OCI-LY1 (cell line): ENCODE measurements around the gene ZNF354C.

ENCODE experiments used
- H2AFZ ChIP-seq: fragments of 200-600 bp; sonication (generic), shearing (Covaris generic); 2 replicates; pipeline ENCODE4 v1.6.0; 2014; ENCODE audit warnings: antibody characterized with exemption, mild to moderate bottlenecking, low read length
- H3F3A ChIP-seq: fragments of 200-600 bp; sonication (generic), shearing (Covaris generic); 2 replicates; pipeline ENCODE4 v1.6.0; 2014; ENCODE audit warnings: mild to moderate bottlenecking, antibody characterized with exemption, low read length, moderate library complexity; ENCODE audit not compliant: insufficient read depth
- H3K27ac ChIP-seq: fragments of 200-600 bp; sonication (generic); 2 replicates; pipeline ENCODE4 v1.5.1; 2014; ENCODE audit warnings: low read length, mixed run types, mild to moderate bottlenecking, low read depth; ENCODE audit not compliant: poor library complexity, severe bottlenecking
- H3K27me3 ChIP-seq: fragments of 200-600 bp; sonication (generic); 2 replicates; pipeline ENCODE4 v1.6.0; 2014; ENCODE audit warnings: antibody characterized with exemption, mild to moderate bottlenecking, low read length, moderate library complexity; ENCODE audit not compliant: insufficient read depth
- H3K36me3 ChIP-seq: fragments of 200-600 bp; sonication (generic); 2 replicates; pipeline ENCODE4 v1.6.1; 2014; ENCODE audit warnings: mild to moderate bottlenecking, antibody characterized with exemption, low read length, moderate library complexity, mixed read lengths; ENCODE audit not compliant: insufficient read depth
- H3K4me1 ChIP-seq: fragments of 200-600 bp; sonication (generic); 2 replicates; pipeline ENCODE4 v1.5.1; 2014; ENCODE audit warnings: mild to moderate bottlenecking, low read length, moderate library complexity; ENCODE audit not compliant: insufficient read depth, severe bottlenecking
- H3K4me2 ChIP-seq: fragments of 200-600 bp; sonication (generic), shearing (Covaris generic); 2 replicates; pipeline ENCODE4 v1.6.1; 2014; ENCODE audit warnings: low read length
- H3K4me3 ChIP-seq: fragments of 200-600 bp; sonication (generic); 2 replicates; pipeline ENCODE4 v1.5.1; 2014; ENCODE audit warnings: low read length, low read depth, mild to moderate bottlenecking, mixed read lengths; ENCODE audit not compliant: poor library complexity, severe bottlenecking
- H3K79me2 ChIP-seq: fragments of 200-600 bp; shearing (Covaris generic); 2 replicates; pipeline ENCODE4 v1.6.1; 2016; ENCODE audit warnings: mixed run types, low read length, mixed read lengths; ENCODE audit not compliant: insufficient read depth
- H3K9ac ChIP-seq: fragments of 200-600 bp; sonication (generic), shearing (Covaris generic); 2 replicates; pipeline ENCODE4 v1.6.1; 2014; ENCODE audit warnings: mild to moderate bottlenecking, low read length, mixed read lengths
- H3K9me2 ChIP-seq: fragments of 200-600 bp; sonication (generic), shearing (Covaris generic); 2 replicates; pipeline ENCODE4 v1.6.1; 2014; ENCODE audit warnings: low read depth, mild to moderate bottlenecking, low read length, mixed read lengths
- H3K9me3 ChIP-seq: fragments of 200-600 bp; shearing (Covaris generic); 2 replicates; pipeline ENCODE4 v1.6.1; 2014; ENCODE audit warnings: low read length, mixed read lengths
- H4K20me1 ChIP-seq: fragments of 200-600 bp; sonication (generic), shearing (Covaris generic); 2 replicates; pipeline ENCODE4 v1.6.0; 2016; ENCODE audit warnings: mild to moderate bottlenecking, low read length; ENCODE audit not compliant: insufficient read depth
- EZH2 ChIP-seq: fragments of 200-600 bp; sonication (generic), shearing (Covaris generic); IDR thresholded peaks from 2 replicates; pipeline ENCODE4 v1.8.0; 2017; ENCODE audit warnings: borderline replicate concordance, mixed run types, mild to moderate bottlenecking, antibody characterized with exemption, low read length, moderate library complexity, mixed read lengths
- TF ChIP-seq, protein P1 (sequence below): fragments of 200-600 bp; sonication (generic), shearing (Covaris generic); IDR thresholded peaks from 2 replicates; pipeline ENCODE4 v1.5.1; 2017; ENCODE audit warnings: mild to moderate bottlenecking, antibody characterized with exemption, low read length, moderate library complexity, mixed read lengths

ZNF354C gene

DNA sequence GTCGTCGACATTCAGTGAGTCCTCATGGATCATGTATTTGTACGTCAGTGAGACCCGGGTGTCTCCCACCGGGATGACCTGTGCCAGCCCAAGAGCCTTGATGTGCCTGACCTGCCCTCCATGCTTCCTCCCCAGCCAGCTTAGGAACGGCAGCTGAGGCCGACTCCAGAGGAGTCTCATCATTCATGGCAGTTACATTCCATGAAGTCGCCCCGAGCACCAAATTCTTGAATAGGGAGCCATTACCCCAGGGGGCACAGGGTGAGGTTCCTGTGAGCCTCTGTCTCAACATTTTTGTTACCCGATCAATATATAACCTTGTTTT, 67.8 kb downstream of the ZNF354C start:
- Histone ChIP-seq H3K27ac (no peak overlapping the region), H2AFZ (no peak overlapping the region), H3K36me3 (no peaks in the 10 kb centered on the region), H3K79me2 (no peaks in the 10 kb centered on the region), H3K4me2 (no peak overlapping the region), H3K9me3 (no peaks in the 10 kb centered on the region), H3K9ac (no peak overlapping the region), H3K9me2 (no peaks in the 10 kb centered on the region), H3K4me3 (no peak overlapping the region), H4K20me1 (no peaks in the 10 kb centered on the region), H3F3A (no peaks in the 10 kb centered on the region), H3K27me3 (no peaks in the 10 kb centered on the region), H3K4me1 (no peaks in the 10 kb centered on the region)
- no peak for TF ChIP-seq EZH2
- TF ChIP-seq, protein P1, sequence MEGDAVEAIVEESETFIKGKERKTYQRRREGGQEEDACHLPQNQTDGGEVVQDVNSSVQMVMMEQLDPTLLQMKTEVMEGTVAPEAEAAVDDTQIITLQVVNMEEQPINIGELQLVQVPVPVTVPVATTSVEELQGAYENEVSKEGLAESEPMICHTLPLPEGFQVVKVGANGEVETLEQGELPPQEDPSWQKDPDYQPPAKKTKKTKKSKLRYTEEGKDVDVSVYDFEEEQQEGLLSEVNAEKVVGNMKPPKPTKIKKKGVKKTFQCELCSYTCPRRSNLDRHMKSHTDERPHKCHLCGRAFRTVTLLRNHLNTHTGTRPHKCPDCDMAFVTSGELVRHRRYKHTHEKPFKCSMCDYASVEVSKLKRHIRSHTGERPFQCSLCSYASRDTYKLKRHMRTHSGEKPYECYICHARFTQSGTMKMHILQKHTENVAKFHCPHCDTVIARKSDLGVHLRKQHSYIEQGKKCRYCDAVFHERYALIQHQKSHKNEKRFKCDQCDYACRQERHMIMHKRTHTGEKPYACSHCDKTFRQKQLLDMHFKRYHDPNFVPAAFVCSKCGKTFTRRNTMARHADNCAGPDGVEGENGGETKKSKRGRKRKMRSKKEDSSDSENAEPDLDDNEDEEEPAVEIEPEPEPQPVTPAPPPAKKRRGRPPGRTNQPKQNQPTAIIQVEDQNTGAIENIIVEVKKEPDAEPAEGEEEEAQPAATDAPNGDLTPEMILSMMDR = no peak

DNA sequence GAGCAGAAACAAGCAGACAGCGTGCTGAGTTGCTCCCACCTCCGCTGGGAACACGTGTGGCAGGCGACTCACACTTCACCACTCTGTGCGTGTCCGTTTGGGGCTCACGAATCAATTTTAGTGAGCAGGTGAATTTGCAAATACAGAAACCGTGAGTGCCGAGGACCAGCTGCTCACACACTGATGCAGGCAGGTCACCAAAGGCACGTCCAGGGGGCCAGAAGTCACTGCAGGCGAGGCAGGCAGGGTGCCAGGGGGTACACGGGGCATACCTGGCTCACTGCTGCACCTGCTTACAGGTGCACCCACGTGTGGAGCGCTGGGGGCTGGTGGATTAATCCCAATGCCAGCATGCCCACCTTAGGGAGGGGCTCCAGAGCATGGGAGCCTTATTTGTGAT, 68.8 kb downstream of the ZNF354C start:
- H3F3A ChIP-seq = no peaks in the 10 kb centered on the region
- H3K9me3 ChIP-seq = no peaks in the 10 kb centered on the region
- no peak overlapping the region for H3K4me3 ChIP-seq
- H3K27ac ChIP-seq = no peak overlapping the region
- no peaks in the 10 kb centered on the region for H3K4me1 ChIP-seq
- H2AFZ ChIP-seq = no peak overlapping the region
- TF ChIP-seq, protein P1 = no peak
- TF ChIP-seq EZH2 = no peak
- no peaks in the 10 kb centered on the region for H3K36me3 ChIP-seq
- H3K4me2 ChIP-seq = no peak overlapping the region
- H3K9me2 ChIP-seq = no peaks in the 10 kb centered on the region
- H3K27me3 ChIP-seq = no peaks in the 10 kb centered on the region
- H4K20me1 ChIP-seq = no peaks in the 10 kb centered on the region
- H3K9ac ChIP-seq = no peak overlapping the region
- no peaks in the 10 kb centered on the region for H3K79me2 ChIP-seq

DNA sequence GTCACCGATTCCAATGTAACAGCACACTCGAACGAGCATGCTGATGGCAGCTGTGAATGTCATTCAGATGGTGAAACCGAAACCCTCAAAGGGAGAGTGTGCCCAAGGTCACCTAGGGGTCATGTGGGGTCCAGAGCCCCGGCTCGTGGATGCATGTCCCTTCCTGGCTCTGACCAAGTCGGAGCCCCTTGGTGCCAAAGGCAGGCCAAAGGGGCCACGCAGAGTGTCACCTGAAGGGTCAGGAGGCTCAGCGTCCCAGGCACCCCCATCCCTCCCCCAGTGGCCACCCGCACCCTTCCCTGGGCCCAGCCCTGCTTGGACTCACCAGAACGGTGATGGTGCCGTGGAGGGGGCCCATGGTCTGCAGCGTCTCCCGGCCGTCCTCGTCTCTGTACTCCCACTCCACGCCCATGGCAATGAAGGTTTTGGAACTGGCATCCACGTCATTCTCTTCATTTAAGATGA, 69.5 kb downstream of the ZNF354C start:
- Histone ChIP-seq H3K36me3 (no peaks in the 10 kb centered on the region), H3K27me3 (no peaks in the 10 kb centered on the region), H2AFZ (no peak overlapping the region), H3K4me1 (no peaks in the 10 kb centered on the region), H3K4me2 (no peak overlapping the region), H3K9ac (no peak overlapping the region), H3F3A (no peaks in the 10 kb centered on the region), H3K9me2 (no peaks in the 10 kb centered on the region), H3K27ac (no peak overlapping the region), H3K9me3 (no peaks in the 10 kb centered on the region), H3K4me3 (no peak overlapping the region), H4K20me1 (no peaks in the 10 kb centered on the region), H3K79me2 (no peaks in the 10 kb centered on the region)
- TF ChIP-seq, protein P1 = no peak
- no peak for TF ChIP-seq EZH2
